ENCODE data around the gene OPRL1. TPM values are rescaled to one million over a fixed set of nuclear protein-coding genes. Genes with fewer than 3 reads are reported as not detected.

OPRL1 gene
- total RNA-seq, 4 donors from 2014 or later, result 0.45 to 0.68 (median 0.52) TPM

DNA sequence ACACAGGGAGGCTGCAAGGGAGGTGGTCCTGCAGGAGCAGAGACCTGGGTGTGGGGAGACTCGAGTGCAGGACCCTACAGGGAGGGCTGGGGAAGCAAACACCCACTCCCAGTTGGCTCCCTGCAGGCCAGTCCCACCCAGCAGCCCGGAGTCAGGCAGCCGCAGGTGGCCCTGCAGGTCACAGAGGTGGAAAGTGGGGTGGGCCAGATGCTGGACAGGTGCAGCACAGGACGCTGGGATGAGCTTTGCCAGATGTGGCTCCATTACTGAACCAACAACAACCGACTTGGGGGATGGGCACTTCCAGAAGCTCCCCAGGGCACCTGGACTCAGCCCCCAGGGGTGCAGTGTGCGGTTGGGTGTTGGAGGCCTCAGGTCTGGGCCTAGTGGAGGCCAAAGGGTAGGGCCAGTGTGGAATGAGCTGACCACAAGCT is 57.7 kb downstream of the OPRL1 start:
- no peaks in the 10 kb centered on the region for H3K4me1 ChIP-seq
- no peaks in the 10 kb centered on the region for H3K9me3 ChIP-seq
- H3K27me3 ChIP-seq, result peaks cover 29% of the 10 kb centered on the region
- WGBS, result 74% methylated on average over 5 of the region's 6 CpGs
- TF ChIP-seq EP300 (IDR thresholded peaks at IDR 0.05) (no peak), POLR2A (IDR thresholded peaks at IDR 0.05) (no peak), POLR2AphosphoS5 (IDR thresholded peaks at IDR 0.05) (no peak)
- TF ChIP-seq, protein P1, sequence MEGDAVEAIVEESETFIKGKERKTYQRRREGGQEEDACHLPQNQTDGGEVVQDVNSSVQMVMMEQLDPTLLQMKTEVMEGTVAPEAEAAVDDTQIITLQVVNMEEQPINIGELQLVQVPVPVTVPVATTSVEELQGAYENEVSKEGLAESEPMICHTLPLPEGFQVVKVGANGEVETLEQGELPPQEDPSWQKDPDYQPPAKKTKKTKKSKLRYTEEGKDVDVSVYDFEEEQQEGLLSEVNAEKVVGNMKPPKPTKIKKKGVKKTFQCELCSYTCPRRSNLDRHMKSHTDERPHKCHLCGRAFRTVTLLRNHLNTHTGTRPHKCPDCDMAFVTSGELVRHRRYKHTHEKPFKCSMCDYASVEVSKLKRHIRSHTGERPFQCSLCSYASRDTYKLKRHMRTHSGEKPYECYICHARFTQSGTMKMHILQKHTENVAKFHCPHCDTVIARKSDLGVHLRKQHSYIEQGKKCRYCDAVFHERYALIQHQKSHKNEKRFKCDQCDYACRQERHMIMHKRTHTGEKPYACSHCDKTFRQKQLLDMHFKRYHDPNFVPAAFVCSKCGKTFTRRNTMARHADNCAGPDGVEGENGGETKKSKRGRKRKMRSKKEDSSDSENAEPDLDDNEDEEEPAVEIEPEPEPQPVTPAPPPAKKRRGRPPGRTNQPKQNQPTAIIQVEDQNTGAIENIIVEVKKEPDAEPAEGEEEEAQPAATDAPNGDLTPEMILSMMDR (IDR thresholded peaks at IDR 0.05), result no peak
- no peaks in the 10 kb centered on the region for H3K36me3 ChIP-seq
- H3K27ac ChIP-seq, result no peak overlapping the region
- H3K4me3 ChIP-seq, result no peak overlapping the region
- peak; percentile 44 to 53 for DNase-seq (ENCODE audit: low spot score in 2 of 2)

DNA sequence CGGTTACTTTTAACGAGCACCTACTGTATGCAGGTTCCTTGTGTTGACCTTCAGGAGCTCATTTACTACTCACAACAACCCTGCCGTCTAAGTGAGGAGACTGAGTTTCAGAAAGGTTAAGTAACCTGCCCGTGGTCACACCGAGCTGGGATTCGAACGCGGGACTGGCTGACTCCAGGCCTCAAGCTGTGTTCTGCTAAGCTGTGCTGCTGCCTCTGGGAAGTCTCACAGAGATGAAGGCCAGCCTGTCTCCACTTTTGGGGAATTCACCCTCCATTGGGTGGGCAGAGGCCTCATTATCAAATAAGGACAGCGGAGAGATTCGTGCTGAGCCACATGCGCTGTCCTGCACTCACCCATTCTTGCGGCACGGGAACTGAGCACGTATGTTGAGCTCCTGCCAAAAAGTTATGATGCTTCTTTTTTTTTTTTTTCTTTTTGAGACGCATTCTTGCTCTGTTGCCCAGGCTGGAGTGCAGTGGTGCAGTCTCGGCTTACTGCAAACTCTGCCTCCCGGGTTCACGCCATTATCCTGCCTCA is 58.5 kb downstream of the OPRL1 start:
- Histone ChIP-seq H3K27ac (no peak overlapping the region), H3K9me3 (no peaks in the 10 kb centered on the region), H3K4me3 (no peak overlapping the region), H3K27me3 (peaks cover 31% of the 10 kb centered on the region), H3K36me3 (no peaks in the 10 kb centered on the region), H3K4me1 (no peaks in the 10 kb centered on the region)
- WGBS, result 75% methylated on average over 18 of the region's 18 CpGs
- DNase-seq (ENCODE audit: low spot score in 2 of 2), result peak; percentile 14 to 37
- TF ChIP-seq EP300 (IDR thresholded peaks at IDR 0.05) (no peak), POLR2AphosphoS5 (IDR thresholded peaks at IDR 0.05) (no peak), POLR2A (IDR thresholded peaks at IDR 0.05) (no peak)
- TF ChIP-seq, protein P1 (IDR thresholded peaks at IDR 0.05), result no peak

DNA sequence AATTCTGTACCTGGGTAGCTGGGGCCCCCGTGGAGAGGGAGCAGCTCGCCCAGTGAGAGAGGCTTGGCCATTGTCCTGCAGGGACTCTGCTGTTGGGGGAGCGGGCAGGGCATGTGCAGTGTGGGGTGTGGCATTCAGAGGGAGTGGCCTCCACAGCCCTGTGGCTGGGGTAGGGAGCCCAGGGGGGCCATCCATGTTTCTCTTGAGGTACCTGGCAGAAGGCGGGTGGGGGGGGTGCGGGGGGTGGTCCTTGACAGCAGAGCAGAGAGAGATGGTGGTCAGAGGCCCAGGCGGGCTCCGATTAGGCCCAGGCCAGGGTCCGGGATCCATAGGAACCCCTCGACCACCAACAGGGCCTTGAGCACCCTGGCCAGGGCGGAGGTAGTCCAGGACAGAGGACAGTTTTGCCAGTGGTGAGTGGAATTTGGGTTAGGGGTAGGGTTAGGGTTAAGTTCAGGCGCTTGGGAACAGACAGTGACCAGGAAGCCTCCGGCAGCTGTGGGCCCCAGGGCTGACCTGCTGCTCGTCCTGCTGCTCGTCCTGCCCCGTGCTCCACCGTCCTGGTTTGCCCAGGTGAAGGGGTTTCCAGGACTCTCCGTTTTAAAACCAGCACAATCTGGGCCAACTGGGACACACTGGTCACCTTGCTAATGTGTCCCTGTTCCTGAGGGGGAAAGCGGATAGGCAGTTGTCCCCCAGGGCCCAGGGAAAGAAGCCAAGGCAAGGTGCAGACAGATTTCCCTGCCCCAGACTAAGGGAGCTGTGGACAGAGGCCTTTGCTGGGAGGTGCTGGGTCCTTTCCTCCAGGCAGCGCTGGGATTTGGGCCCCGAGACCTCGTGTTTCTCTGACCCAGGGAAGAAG is 59.5 kb downstream of the OPRL1 start:
- 81% methylated on average over 14 of the region's 21 CpGs for WGBS
- DNase-seq (ENCODE audit: low spot score in 2 of 2), result peak; percentile 44 to 64
- peaks cover 27% of the 10 kb centered on the region for H3K27me3 ChIP-seq
- no peaks in the 10 kb centered on the region for H3K4me1 ChIP-seq
- no peaks in the 10 kb centered on the region for H3K36me3 ChIP-seq
- no peak overlapping the region for H3K4me3 ChIP-seq
- no peak for TF ChIP-seq POLR2AphosphoS5 (IDR thresholded peaks at IDR 0.05)
- no peak for TF ChIP-seq POLR2A (IDR thresholded peaks at IDR 0.05)
- TF ChIP-seq EP300 (IDR thresholded peaks at IDR 0.05), result no peak
- TF ChIP-seq, protein P1 (IDR thresholded peaks at IDR 0.05), result no peak
- H3K9me3 ChIP-seq, result no peaks in the 10 kb centered on the region
- no peak overlapping the region for H3K27ac ChIP-seq

DNA sequence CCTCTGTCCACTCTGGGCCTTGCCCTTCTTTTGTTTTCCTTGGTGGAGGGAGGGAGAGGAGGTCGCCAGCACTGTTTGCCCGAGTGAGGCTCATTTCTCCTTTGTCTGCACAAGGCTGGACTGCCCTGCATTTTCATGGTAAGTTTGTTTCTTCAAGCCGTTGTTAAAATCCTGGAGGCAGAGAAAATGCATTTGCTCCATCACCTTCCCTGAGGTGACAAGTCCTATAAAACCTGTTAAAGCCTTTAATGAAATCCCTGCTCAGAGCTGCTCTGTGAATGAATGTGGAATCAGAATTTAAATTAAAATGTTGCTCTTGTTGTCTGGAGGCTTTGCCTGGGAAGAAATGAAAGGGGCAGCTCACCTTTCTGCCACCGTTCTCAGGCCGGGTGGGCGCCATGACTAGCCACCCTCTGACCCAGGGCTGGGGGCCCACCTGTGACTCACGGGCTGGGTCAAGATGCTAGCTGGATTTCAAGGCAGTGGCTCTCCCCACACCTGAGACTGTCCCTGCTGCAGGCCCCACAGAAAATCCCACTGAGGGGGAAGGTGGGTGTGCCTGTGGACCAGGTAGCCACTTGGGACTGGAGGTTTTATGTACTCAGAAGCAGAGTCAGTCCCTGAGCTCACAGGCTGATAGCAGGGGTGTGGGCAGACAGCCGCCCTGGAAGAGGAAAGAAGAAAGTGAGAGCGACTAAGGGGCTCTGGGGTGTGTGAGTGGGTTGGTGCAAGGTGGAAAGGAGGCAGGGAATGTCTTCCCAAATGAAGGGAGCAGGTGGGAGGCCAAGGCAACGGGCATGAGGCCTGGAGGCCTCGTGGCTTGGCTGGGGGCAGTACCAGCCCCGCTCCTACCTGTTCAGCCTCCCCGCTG is 60.4 kb downstream of the OPRL1 start:
- H3K9me3 ChIP-seq, result peaks cover 3% of the 10 kb centered on the region
- H3K36me3 ChIP-seq, result no peaks in the 10 kb centered on the region
- TF ChIP-seq, protein P1 (IDR thresholded peaks at IDR 0.05), result no peak
- no peak for TF ChIP-seq POLR2A (IDR thresholded peaks at IDR 0.05)
- TF ChIP-seq EP300 (IDR thresholded peaks at IDR 0.05), result no peak
- no peak for TF ChIP-seq POLR2AphosphoS5 (IDR thresholded peaks at IDR 0.05)
- peak; percentile 46 to 54 for DNase-seq (ENCODE audit: low spot score in 2 of 2)
- no peak overlapping the region for H3K4me3 ChIP-seq
- H3K4me1 ChIP-seq, result no peaks in the 10 kb centered on the region
- peaks cover 27% of the 10 kb centered on the region for H3K27me3 ChIP-seq
- H3K27ac ChIP-seq, result no peak overlapping the region
- WGBS, result 75% methylated on average over 11 of the region's 13 CpGs

Measured in suprapubic skin (tissue), 4 donors.